ENCODE results near the gene ADSL.

Gene ADSL

DNA sequence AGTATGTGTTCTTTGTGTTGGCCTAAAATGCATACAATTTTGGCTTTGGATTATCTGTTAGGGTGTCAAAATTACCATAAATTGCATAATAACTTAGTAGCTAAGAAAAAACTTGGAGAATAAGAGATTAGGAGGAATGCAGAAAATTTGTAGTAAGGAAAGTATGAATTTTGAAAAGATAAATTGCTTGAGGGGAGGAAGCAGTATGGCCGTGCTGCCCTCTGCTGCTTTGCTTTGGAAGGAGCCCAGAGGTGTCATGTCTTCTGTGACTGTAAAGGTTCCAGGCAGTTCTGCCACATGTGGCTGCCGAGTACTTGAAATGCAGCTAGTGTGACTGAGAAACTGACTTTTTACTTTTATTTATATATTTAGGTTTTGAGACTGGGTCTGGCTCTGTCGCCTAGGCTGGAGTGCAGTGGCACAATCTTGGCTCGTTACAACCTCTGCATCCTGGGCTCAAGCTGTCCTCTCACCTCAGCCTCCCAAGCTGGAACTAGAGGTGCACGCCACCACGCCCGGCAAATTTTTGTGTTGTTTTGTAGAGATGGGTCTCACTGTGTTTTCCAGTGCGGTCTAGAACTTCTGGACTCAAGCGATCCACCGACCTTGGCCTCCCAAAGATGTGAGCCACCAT lies 1.8 kb downstream of the ADSL start:
- TF ChIP-seq, protein P1, sequence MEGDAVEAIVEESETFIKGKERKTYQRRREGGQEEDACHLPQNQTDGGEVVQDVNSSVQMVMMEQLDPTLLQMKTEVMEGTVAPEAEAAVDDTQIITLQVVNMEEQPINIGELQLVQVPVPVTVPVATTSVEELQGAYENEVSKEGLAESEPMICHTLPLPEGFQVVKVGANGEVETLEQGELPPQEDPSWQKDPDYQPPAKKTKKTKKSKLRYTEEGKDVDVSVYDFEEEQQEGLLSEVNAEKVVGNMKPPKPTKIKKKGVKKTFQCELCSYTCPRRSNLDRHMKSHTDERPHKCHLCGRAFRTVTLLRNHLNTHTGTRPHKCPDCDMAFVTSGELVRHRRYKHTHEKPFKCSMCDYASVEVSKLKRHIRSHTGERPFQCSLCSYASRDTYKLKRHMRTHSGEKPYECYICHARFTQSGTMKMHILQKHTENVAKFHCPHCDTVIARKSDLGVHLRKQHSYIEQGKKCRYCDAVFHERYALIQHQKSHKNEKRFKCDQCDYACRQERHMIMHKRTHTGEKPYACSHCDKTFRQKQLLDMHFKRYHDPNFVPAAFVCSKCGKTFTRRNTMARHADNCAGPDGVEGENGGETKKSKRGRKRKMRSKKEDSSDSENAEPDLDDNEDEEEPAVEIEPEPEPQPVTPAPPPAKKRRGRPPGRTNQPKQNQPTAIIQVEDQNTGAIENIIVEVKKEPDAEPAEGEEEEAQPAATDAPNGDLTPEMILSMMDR (IDR thresholded peaks at IDR 0.05; ENCODE audit: low read depth, low read length) = peak; percentile 93
- TF ChIP-seq EZH2phosphoT487 (IDR thresholded peaks at IDR 0.05; ENCODE audit: low read depth) = no peak
- Histone ChIP-seq H3K4me1 (ENCODE audit: low read length) (peaks cover 15% of the 10 kb centered on the region), H3K36me3 (replicated peaks; ENCODE audit: low read depth, low read length) (peaks cover 32% of the 10 kb centered on the region), H3K9me3 (ENCODE audit: insufficient read depth, low read length) (no peaks in the 10 kb centered on the region), H4K20me1 (ENCODE audit: insufficient read depth, low read length) (no peaks in the 10 kb centered on the region; the same call in 1 of the 2 replicates), H3K4me2 (ENCODE audit: low read length) (peak overlapping the region; percentile 85), H3K9ac (ENCODE audit: low read length) (peak overlapping the region; percentile 85), H2AFZ (ENCODE audit: low read depth, low read length) (no peak overlapping the region), H3K79me2 (ENCODE audit: low read length) (peaks cover 56% of the 10 kb centered on the region), H3K27me3 (ENCODE audit: low read depth, low read length) (no peaks in the 10 kb centered on the region), H3K27ac (ENCODE audit: low read length) (peak overlapping the region; percentile 84; the same call in 1 of the 2 replicates), H3K4me3 (ENCODE audit: low read length) (peak overlapping the region; percentile 91)

DNA sequence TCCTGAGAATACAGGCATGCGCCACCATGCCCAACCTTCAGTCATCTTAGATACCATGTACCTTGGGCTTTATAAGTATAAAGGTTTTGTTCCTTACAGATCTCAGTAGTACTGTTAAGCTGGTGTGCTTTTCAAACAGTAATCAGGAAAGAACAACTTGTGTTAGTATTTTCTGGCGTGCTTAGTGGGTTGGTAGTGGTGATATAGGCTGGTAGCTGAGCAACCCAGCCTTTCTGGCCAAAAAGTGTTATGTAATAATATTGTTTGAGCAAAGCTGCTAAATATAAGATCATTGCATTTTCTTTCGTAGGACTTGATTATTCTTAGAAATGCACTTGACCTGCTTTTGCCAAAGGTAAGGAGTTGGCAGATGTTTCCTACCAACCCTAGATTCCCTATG lies 6.5 kb downstream of the ADSL start:
- Histone ChIP-seq H3K9ac (ENCODE audit: low read length) (no peak overlapping the region), H3K9me3 (ENCODE audit: insufficient read depth, low read length) (no peaks in the 10 kb centered on the region), H3K36me3 (replicated peaks; ENCODE audit: low read depth, low read length) (peaks cover 56% of the 10 kb centered on the region), H3K4me2 (ENCODE audit: low read length) (no peak overlapping the region), H4K20me1 (ENCODE audit: insufficient read depth, low read length) (no peaks in the 10 kb centered on the region; the same call in 1 of the 2 replicates), H2AFZ (ENCODE audit: low read depth, low read length) (no peak overlapping the region), H3K4me3 (ENCODE audit: low read length) (no peak overlapping the region), H3K27me3 (ENCODE audit: low read depth, low read length) (no peaks in the 10 kb centered on the region), H3K79me2 (ENCODE audit: low read length) (peaks cover 43% of the 10 kb centered on the region), H3K27ac (ENCODE audit: low read length) (no peak overlapping the region), H3K4me1 (ENCODE audit: low read length) (peaks cover 6% of the 10 kb centered on the region)
- no peak for TF ChIP-seq EZH2phosphoT487 (IDR thresholded peaks at IDR 0.05; ENCODE audit: low read depth)
- TF ChIP-seq, protein P1 (IDR thresholded peaks at IDR 0.05; ENCODE audit: low read depth, low read length) = no peak

DNA sequence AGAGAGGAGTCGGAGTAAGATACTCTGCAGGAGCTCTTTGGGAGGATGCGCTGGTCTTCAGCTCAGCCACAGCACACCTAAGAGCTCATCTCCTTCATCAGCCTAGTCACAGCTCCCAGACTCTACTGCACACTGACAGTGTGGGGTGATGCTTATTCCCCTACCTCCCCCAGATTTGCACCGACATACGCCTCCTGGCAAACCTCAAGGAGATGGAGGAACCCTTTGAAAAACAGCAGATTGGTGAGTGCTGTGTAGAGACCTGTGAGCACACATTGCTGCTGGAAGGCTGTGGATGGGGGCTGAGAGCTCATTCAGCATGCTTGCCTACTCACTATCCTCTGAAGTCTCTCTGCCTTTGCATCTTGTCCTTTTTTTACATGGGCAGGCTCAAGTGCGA lies 14.8 kb downstream of the ADSL start:
- Histone ChIP-seq H3K27ac (ENCODE audit: low read length) (no peak overlapping the region), H3K79me2 (ENCODE audit: low read length) (peaks cover 3% of the 10 kb centered on the region; the same call in 1 of the 2 replicates), H3K4me2 (ENCODE audit: low read length) (no peak overlapping the region), H3K36me3 (replicated peaks; ENCODE audit: low read depth, low read length) (peaks cover 77% of the 10 kb centered on the region), H4K20me1 (ENCODE audit: insufficient read depth, low read length) (no peaks in the 10 kb centered on the region), H2AFZ (ENCODE audit: low read depth, low read length) (no peak overlapping the region), H3K9me3 (ENCODE audit: insufficient read depth, low read length) (no peaks in the 10 kb centered on the region), H3K4me3 (ENCODE audit: low read length) (no peak overlapping the region), H3K27me3 (ENCODE audit: low read depth, low read length) (no peaks in the 10 kb centered on the region), H3K4me1 (ENCODE audit: low read length) (no peaks in the 10 kb centered on the region), H3K9ac (ENCODE audit: low read length) (no peak overlapping the region)
- no peak for TF ChIP-seq EZH2phosphoT487 (IDR thresholded peaks at IDR 0.05; ENCODE audit: low read depth)
- TF ChIP-seq, protein P1 (IDR thresholded peaks at IDR 0.05; ENCODE audit: low read depth, low read length) = no peak

DNA sequence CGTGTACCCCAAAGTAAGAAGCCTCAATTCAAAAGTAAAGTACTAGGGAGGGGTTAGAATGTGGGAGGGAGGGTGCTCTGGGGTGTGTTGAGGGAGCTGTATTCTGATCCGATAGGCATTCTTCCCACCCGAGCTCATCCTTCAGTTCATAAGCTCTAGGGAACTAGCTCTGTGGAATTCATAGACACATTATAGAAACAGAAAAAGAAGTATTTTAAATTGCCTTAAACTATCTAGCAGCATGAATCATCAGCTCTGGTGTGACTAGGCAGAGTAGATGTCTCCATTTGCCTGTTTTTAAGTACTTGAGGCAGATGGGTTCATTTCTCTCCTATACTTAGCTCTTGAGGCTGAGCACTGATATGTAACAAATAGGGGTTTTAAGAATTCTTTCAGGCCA lies 16.8 kb downstream of the ADSL start:
- Histone ChIP-seq H3K4me1 (ENCODE audit: low read length) (no peaks in the 10 kb centered on the region), H3K79me2 (ENCODE audit: low read length) (0 out of 2 replicates have a peak, but pooled peaks cover 3% of the 10 kb centered on the region), H3K4me3 (ENCODE audit: low read length) (no peak overlapping the region), H3K36me3 (replicated peaks; ENCODE audit: low read depth, low read length) (peaks cover 82% of the 10 kb centered on the region), H3K27me3 (ENCODE audit: low read depth, low read length) (no peaks in the 10 kb centered on the region), H3K9ac (ENCODE audit: low read length) (no peak overlapping the region), H2AFZ (ENCODE audit: low read depth, low read length) (no peak overlapping the region), H4K20me1 (ENCODE audit: insufficient read depth, low read length) (no peaks in the 10 kb centered on the region), H3K4me2 (ENCODE audit: low read length) (no peak overlapping the region), H3K9me3 (ENCODE audit: insufficient read depth, low read length) (no peaks in the 10 kb centered on the region), H3K27ac (ENCODE audit: low read length) (no peak overlapping the region)
- no peak for TF ChIP-seq EZH2phosphoT487 (IDR thresholded peaks at IDR 0.05; ENCODE audit: low read depth)
- TF ChIP-seq, protein P1 (IDR thresholded peaks at IDR 0.05; ENCODE audit: low read depth, low read length) = no peak
